Hepatocyte (in vitro differentiated cells): ENCODE measurements around the gene HTRA2. TPM values are rescaled to one million over a fixed set of nuclear protein-coding genes. Genes with fewer than 3 reads are reported as not detected.

Source experiments
- DNase-seq: peaks from one replicate; pipeline ENCODE4 v3.0.0-alpha.2; 2016; ENCODE audit warnings: low spot score
- H2AFZ ChIP-seq: fragments of 200-600 bp; sonication (generic); 2 replicates; pipeline ENCODE4 v1.6.0; 2016; ENCODE audit warnings: antibody characterized with exemption, mild to moderate bottlenecking
- H3K27ac ChIP-seq: fragments of 200-600 bp; sonication (generic); 2 replicates; pipeline ENCODE4 v1.5.1; 2016; ENCODE audit warnings: mild to moderate bottlenecking
- H3K27me3 ChIP-seq: fragments of 200-600 bp; sonication (generic); 2 replicates; pipeline ENCODE4 v1.6.1; 2016
- H3K36me3 ChIP-seq: fragments of 200-600 bp; sonication (generic); replicated peaks from 2 replicates; pipeline ENCODE4 v1.5.1; 2016; ENCODE audit warnings: low read depth; ENCODE audit not compliant: insufficient read depth
- H3K4me1 ChIP-seq: fragments of 200-600 bp; sonication (generic); 2 replicates; pipeline ENCODE4 v1.5.1; 2016; ENCODE audit warnings: mild to moderate bottlenecking, moderate library complexity; ENCODE audit not compliant: insufficient read depth
- H3K4me2 ChIP-seq: fragments of 200-600 bp; sonication (generic); 2 replicates; pipeline ENCODE4 v1.6.0; 2016
- H3K4me3 ChIP-seq: fragments of 200-600 bp; sonication (generic); 2 replicates; pipeline ENCODE4 v1.5.1; 2016; ENCODE audit warnings: mild to moderate bottlenecking
- H3K79me2 ChIP-seq: fragments of 200-600 bp; sonication (generic); 2 replicates; pipeline ENCODE4 v1.6.0; 2017; ENCODE audit warnings: mild to moderate bottlenecking
- H3K9me2 ChIP-seq: fragments of 200-600 bp; sonication (generic); replicated peaks from 2 replicates; pipeline ENCODE4 v1.6.0; 2017; ENCODE audit warnings: mild to moderate bottlenecking; ENCODE audit not compliant: insufficient read depth
- H3K9me3 ChIP-seq: fragments of 200-600 bp; sonication (generic); 2 replicates; pipeline ENCODE4 v1.5.1; 2016; ENCODE audit warnings: low read depth, mild to moderate bottlenecking
- H4K20me1 ChIP-seq: fragments of 200-600 bp; sonication (generic); 2 replicates; pipeline ENCODE4 v1.6.0; 2016; ENCODE audit warnings: mild to moderate bottlenecking; ENCODE audit not compliant: insufficient read depth, poor library complexity, severe bottlenecking
- EZH2 ChIP-seq: fragments of 200-600 bp; sonication (generic); IDR thresholded peaks from 2 replicates; pipeline ENCODE4 v1.6.1; 2016; ENCODE audit warnings: antibody characterized with exemption, mild to moderate bottlenecking, borderline replicate concordance
- EZH2phosphoT487 ChIP-seq: fragments of 200-600 bp; sonication (generic); IDR thresholded peaks from one replicate; pipeline ENCODE4 v1.6.1; 2018; ENCODE audit warnings: antibody characterized with exemption, mild to moderate bottlenecking, low read depth, moderate library complexity; ENCODE audit not compliant: unreplicated experiment, severe bottlenecking
- WGBS: methylation state at CpG from one replicate; pipeline ENCODE4 v1.1.6; 2016; ENCODE audit warnings: low lambda C conversion rate; ENCODE audit errors: missing lambda C conversion rate; 5-methylcytosine and 5-hydroxymethylcytosine counted together
- polyA plus RNA-seq: library from polyadenylated mRNA; unstranded; fragments of >200 nt; fragmentation: Nextera tagmentation; extraction: Ambion mirVana; gene quantifications from 2 replicates; pipeline ENCODE4 v1.2.1, GENCODE V29; 2016
- total RNA-seq: library from RNA; depleted of rRNA; stranded (reverse); fragments of >200 nt; gene quantifications from 2 replicates; pipeline ENCODE4 v1.2.3, GENCODE V29; 2014
- TF ChIP-seq, protein P1 (sequence below): fragments of 200-600 bp; sonication (generic); IDR thresholded peaks from 2 replicates; pipeline ENCODE4 v1.5.1; 2016; ENCODE audit warnings: antibody characterized with exemption, mild to moderate bottlenecking; ENCODE audit not compliant: poor library complexity

HTRA2 gene
- total and polyA plus RNA-seq, 2 experiments from 2014 or later, result 31.2 to 33.5 TPM

DNA sequence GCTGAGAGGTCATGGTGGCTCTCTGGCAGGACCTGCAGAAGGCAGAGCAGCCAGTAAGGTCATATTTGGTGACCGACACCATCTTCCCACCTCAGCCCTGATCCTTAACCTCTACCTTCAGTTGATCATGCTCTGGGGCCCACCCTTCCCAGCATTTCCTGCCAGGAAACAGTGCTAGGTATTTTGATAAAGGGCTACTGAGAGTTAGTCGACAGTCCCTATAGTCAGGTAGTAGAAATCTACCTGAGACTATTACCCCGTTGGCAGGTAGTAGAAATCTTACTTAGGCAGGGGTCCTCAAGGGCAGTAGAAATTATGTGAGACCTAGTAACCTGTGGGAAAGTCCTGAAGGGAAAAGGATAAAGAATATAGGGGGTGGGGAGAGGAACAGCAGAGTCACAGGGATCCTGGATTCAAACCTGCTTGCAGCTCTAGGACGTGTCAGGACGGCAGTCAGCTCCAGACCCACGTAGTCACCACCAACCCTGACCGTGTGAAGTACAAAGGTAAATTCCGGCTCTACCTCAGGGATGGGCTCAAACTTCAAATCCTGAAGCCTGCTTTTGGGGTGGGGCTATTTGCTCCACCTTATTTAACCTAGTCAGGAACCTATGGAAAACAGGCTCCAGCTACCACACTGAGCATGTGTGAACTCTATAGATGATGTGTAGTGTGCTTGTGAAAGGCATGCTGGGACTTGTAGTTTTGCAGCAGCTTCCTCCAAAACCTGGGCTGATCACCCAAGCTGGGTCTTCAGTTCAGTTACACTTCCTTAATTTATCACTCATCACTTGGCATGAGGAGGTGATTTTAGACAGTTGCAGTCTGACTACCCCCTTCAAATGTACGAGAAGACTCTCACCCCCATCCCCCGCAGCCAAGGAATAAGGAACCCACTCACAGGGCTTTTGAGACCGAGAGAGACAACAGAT is 3.8 kb upstream of the HTRA2 start, which contains the start of gene DQX1:
TSS of gene DQX1 (minus strand) at position 515 of the 932 bp plus-strand sequence. CDS start at position 13, 502 bp downstream.
- Histone ChIP-seq H3K27ac (no peak within 1 kb of the TSS), H3K36me3 (no peaks in the 10 kb centered on the region), H3K4me1 (no peaks in the 10 kb centered on the region), H2AFZ (no peak within 1 kb of the TSS), H3K9me3 (no peaks in the 10 kb centered on the region), H3K79me2 (peaks cover 28% of the 10 kb centered on the region), H3K9me2 (no peaks in the 10 kb centered on the region), H3K4me2 (peak within 1 kb of the TSS; percentile 10), H3K27me3 (no peaks in the 10 kb centered on the region), H4K20me1 (peaks cover 7% of the 10 kb centered on the region), H3K4me3 (no peak within 1 kb of the TSS)
- peak; percentile 32 for DNase-seq
- WGBS, result 94% methylated on average over 11 of the region's 11 CpGs
- TF ChIP-seq, protein P1, sequence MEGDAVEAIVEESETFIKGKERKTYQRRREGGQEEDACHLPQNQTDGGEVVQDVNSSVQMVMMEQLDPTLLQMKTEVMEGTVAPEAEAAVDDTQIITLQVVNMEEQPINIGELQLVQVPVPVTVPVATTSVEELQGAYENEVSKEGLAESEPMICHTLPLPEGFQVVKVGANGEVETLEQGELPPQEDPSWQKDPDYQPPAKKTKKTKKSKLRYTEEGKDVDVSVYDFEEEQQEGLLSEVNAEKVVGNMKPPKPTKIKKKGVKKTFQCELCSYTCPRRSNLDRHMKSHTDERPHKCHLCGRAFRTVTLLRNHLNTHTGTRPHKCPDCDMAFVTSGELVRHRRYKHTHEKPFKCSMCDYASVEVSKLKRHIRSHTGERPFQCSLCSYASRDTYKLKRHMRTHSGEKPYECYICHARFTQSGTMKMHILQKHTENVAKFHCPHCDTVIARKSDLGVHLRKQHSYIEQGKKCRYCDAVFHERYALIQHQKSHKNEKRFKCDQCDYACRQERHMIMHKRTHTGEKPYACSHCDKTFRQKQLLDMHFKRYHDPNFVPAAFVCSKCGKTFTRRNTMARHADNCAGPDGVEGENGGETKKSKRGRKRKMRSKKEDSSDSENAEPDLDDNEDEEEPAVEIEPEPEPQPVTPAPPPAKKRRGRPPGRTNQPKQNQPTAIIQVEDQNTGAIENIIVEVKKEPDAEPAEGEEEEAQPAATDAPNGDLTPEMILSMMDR, result no peak
- no peak for TF ChIP-seq EZH2

DNA sequence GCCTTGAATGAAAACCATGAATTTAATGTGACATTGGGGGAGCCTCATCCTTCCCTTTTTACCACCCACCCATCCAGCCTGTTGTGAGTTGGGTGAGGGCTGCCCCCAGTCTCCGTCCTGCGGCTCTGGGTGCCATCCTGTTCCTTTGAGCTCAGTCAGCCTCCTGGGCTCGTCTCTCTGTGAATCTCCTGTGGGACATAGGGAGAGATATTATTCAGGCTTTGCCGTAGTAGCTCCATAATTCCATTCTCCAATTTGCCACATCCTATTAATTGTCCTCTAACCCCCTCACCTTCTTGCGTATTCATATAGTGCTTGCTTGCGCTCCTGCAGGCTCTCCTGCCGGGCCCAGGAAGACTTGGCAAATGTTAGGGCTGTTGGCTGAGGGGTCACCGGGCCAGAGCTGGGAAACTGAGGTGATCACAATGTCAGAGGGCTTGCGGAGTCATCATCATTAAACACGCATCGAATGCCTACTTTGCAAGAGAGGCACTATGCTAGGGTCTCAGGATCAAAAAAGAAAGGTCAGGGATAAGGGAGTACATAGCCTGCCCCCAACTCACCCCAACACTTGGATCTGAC is 3.0 kb upstream of the HTRA2 start:
- Histone ChIP-seq H3K9me3 (no peaks in the 10 kb centered on the region), H3K79me2 (peaks cover 32% of the 10 kb centered on the region), H3K4me3 (no peak overlapping the region), H3K4me2 (no peak overlapping the region), H3K27me3 (no peaks in the 10 kb centered on the region), H4K20me1 (peaks cover 7% of the 10 kb centered on the region), H3K36me3 (no peaks in the 10 kb centered on the region), H2AFZ (no peak overlapping the region), H3K4me1 (no peaks in the 10 kb centered on the region), H3K9me2 (no peaks in the 10 kb centered on the region), H3K27ac (no peak overlapping the region)
- no peak for DNase-seq
- no peak for TF ChIP-seq EZH2phosphoT487
- TF ChIP-seq, protein P1, result no peak
- TF ChIP-seq EZH2, result no peak
- whole genome bisulfite sequencing, result 97% methylated on average over 11 of the region's 11 CpGs

- Histone ChIP-seq H3K27me3 (no peaks in the 10 kb centered on the region), H3K9me2 (no peaks in the 10 kb centered on the region), H3K9me3 (no peaks in the 10 kb centered on the region), H3K36me3 (no peaks in the 10 kb centered on the region), H3K4me3 (no peak overlapping the region), H3K4me1 (no peaks in the 10 kb centered on the region), H2AFZ (no peak overlapping the region), H4K20me1 (peaks cover 7% of the 10 kb centered on the region), H3K79me2 (peaks cover 32% of the 10 kb centered on the region), H3K27ac (no peak overlapping the region), H3K4me2 (peak overlapping the region; percentile 97)
- WGBS, result 97% methylated on average over 9 of the region's 9 CpGs
- TF ChIP-seq EZH2phosphoT487, result no peak
- no peak for DNase-seq
These were observed 2.0 kb upstream of the HTRA2 start for GRCh38 chr2:74527741-74528140.
